Caco-2 (cell line): Measurements from ENCODE around the gene WDR82. TPM values are rescaled to one million over a fixed set of nuclear protein-coding genes. Genes with fewer than 3 reads are reported as not detected.

Source experiments
- BruUV-seq: library from RNA; stranded (reverse); fragments of 400-500 nt; replicated peaks from 2 replicates; lab custom pipeline; 2021; lab: Mats Ljungman, UMichigan
- CTCF ChIA-PET: fragments of 300-600 bp; sonication (Branson Sonifier 250); formaldehyde crosslinking; loops from one replicate; lab custom pipeline; 2022; ENCODE audit warnings: antibody characterized with exemption; lab: Charles Lee
- POLR2A ChIA-PET: fragments of 300-600 bp; sonication (Branson Sonifier 250); formaldehyde crosslinking; loops from one replicate; lab custom pipeline; 2022; ENCODE audit warnings: antibody characterized with exemption; lab: Charles Lee
- DNase-seq, 2 experiments: peaks; one replicate each; pipeline versions ENCODE4 v3.0.0 to v3.0.0-alpha.2; 2020 to 2022
- H3K27me3 ChIP-seq: replicated peaks from 2 replicates; pipeline ENCODE4 v1.6.0; 2011; ENCODE audit warnings: low read length; ENCODE audit not compliant: control insufficient read depth, insufficient read depth
- H3K36me3 ChIP-seq: 2 replicates; pipeline ENCODE4 v1.5.1; 2011; ENCODE audit warnings: low read length; ENCODE audit not compliant: control insufficient read depth, insufficient read depth
- H3K4me1 ChIP-seq: fragments of 250-450 bp; sonication (Bioruptor Pico); 2 replicates; pipeline ENCODE4 v1.5.1; 2020; ENCODE audit warnings: mild to moderate bottlenecking
- H3K4me3 ChIP-seq: 2 replicates; pipeline ENCODE4 v1.5.1; 2011; ENCODE audit warnings: low read depth, mild to moderate bottlenecking, control low read depth, low read length
- H3K9me3 ChIP-seq: fragments of 250-450 bp; sonication (Bioruptor Pico); 2 replicates; pipeline ENCODE4 v1.5.1; 2020; ENCODE audit warnings: mild to moderate bottlenecking, moderate library complexity
- H3K27ac Mint-ChIP-seq: one replicate; pipeline ENCODE4 v1.8.0; 2022; ENCODE audit warnings: mixed read lengths; ENCODE audit not compliant: unreplicated experiment
- H3K27me3 Mint-ChIP-seq: one replicate; pipeline ENCODE4 v1.8.0; 2022; ENCODE audit warnings: mixed read lengths; ENCODE audit not compliant: insufficient read depth, unreplicated experiment
- H3K36me3 Mint-ChIP-seq: one replicate; pipeline ENCODE4 v1.8.0; 2022; ENCODE audit warnings: mild to moderate bottlenecking, mixed read lengths; ENCODE audit not compliant: insufficient read depth, unreplicated experiment
- H3K4me1 Mint-ChIP-seq: one replicate; pipeline ENCODE4 v1.8.0; 2022; ENCODE audit warnings: low read depth, mixed read lengths; ENCODE audit not compliant: unreplicated experiment
- H3K4me3 Mint-ChIP-seq: one replicate; pipeline ENCODE4 v1.8.0; 2022; ENCODE audit warnings: mild to moderate bottlenecking, moderate library complexity, mixed read lengths; ENCODE audit not compliant: unreplicated experiment
- H3K9me3 Mint-ChIP-seq: one replicate; pipeline ENCODE4 v1.8.0; 2022; ENCODE audit warnings: mixed read lengths; ENCODE audit not compliant: unreplicated experiment
- CTCF ChIP-seq, 2 experiments: fragments of 200-600 bp in 1 of 2; IDR thresholded peaks; 1 replicate in 1 of 2; 2 replicates in 1 of 2; pipeline versions ENCODE4 v1.5.1 to v1.8.0; 2011 to 2022; ENCODE audit warnings: antibody characterized with exemption in 1 of 2, control low read depth in 1 of 2, inconsistent platforms in 1 of 2, low read depth in 1 of 2, low read length in 1 of 2, mild to moderate bottlenecking in 1 of 2, moderate library complexity in 1 of 2; ENCODE audit not compliant: insufficient read depth in 1 of 2, severe bottlenecking in 1 of 2, unreplicated experiment in 1 of 2
- intact Hi-C: fragments of 100-400 bp; cut with micrococcal nuclease; formaldehyde crosslinking; loops from one replicate; pipeline ENCODE4 v1.10.0; 2022; ENCODE audit not compliant: unreplicated experiment
- total RNA-seq: library from RNA; stranded (reverse); gene quantifications from 2 replicates; pipeline ENCODE4 v1.2.3, GENCODE V29; 2022

Gene WDR82
- total RNA-seq, 1 experiment from 2014 or later, result 67.1 TPM

GRCh38 chr3:52279596-52279995 is 1.1 kb upstream of the WDR82 start:
- TF ChIP-seq CTCF (IDR thresholded peaks at IDR 0.05; ENCODE audit: insufficient read depth in 1 of 2, low read depth in 1 of 2, low read length in 1 of 2, severe bottlenecking in 1 of 2, unreplicated experiment in 1 of 2), result no peak
- Mint-ChIP-seq H3K4me3 (peak overlapping the region; percentile 100), H3K36me3 (peaks cover 53% of the 10 kb centered on the region), H3K27ac (peak overlapping the region; percentile 100), H3K4me1 (peaks cover 14% of the 10 kb centered on the region), H3K27me3 (no peaks in the 10 kb centered on the region), H3K9me3 (no peaks in the 10 kb centered on the region)
- no peak for DNase-seq
- Histone ChIP-seq H3K4me3 (no peak overlapping the region), H3K9me3 (no peaks in the 10 kb centered on the region), H3K27me3 (no peaks in the 10 kb centered on the region), H3K4me1 (peaks cover 55% of the 10 kb centered on the region), H3K36me3 (peaks cover 3% of the 10 kb centered on the region; the same call in 1 of the 2 replicates)
- POLR2A ChIA-PET, result interaction anchor here (1.4 kb wide), 1 partner anchor 10 kb away, joined by 18 read pairs; no protein-coding TSS in a partner anchor
- intact Hi-C loops, result no loop called here
- CTCF ChIA-PET, result interaction anchor here (2.5 kb wide), 1 partner anchor 10 kb away, joined by 16 read pairs; no protein-coding TSS in a partner anchor
- TSS peak; percentile 70 for BruUV-seq

- peaks cover 14% of the 10 kb centered on the region for H3K4me1 Mint-ChIP-seq
- intact Hi-C loops, result loop anchor here (1.0 kb wide), 1 partner anchor 11 kb away; no protein-coding TSS in a partner anchor
- no TSS peak for BruUV-seq
Observed at GRCh38 chr3:52277972-52278509, 408 bp downstream of the WDR82 start.

More at GRCh38 chr3:52277972-52278509, 408 bp downstream of the WDR82 start:
- no peaks in the 10 kb centered on the region for H3K27me3 Mint-ChIP-seq
- TF ChIP-seq CTCF (IDR thresholded peaks at IDR 0.05; ENCODE audit: insufficient read depth in 1 of 2, low read depth in 1 of 2, low read length in 1 of 2, severe bottlenecking in 1 of 2, unreplicated experiment in 1 of 2), result peak; percentile 21 to 57
- ChIA-PET CTCF (interaction anchor here (0.6 to 2.5 kb wide), 7 partner anchors 12 to 123 kb away, joined by 3 to 16 read pairs (median 4); partner anchors contain the start of genes PPM1M and TWF2), POLR2A (interaction anchor here (0.7 to 1.3 kb wide), 7 partner anchors 9 to 124 kb away, joined by 3 to 9 read pairs (median 4); partner anchors contain the start of genes GLYCTK and POC1A)
- DNase-seq, result peak in 1 of 2 experiments; percentile 74
- H3K36me3 Mint-ChIP-seq, result peaks cover 68% of the 10 kb centered on the region
- H3K9me3 Mint-ChIP-seq, result no peaks in the 10 kb centered on the region
- Histone ChIP-seq H3K27me3 (no peaks in the 10 kb centered on the region), H3K4me1 (peaks cover 39% of the 10 kb centered on the region), H3K4me3 (peak overlapping the region; percentile 77), H3K9me3 (no peaks in the 10 kb centered on the region), H3K36me3 (peaks cover 3% of the 10 kb centered on the region; the same call in 1 of the 2 replicates)
- peak overlapping the region; percentile 100 for H3K4me3 Mint-ChIP-seq
- peak overlapping the region; percentile 100 for H3K27ac Mint-ChIP-seq
